ENCODE data around the gene PRICKLE1.

The PRICKLE1 gene

GRCh38 chr12:42631513-42631912 lies 42.0 kb upstream of the PRICKLE1 start:
- TF ChIP-seq REST (IDR thresholded peaks at IDR 0.05; ENCODE audit: insufficient read depth in 1 of 2, low read depth in 2 of 2, low read length in 2 of 2), result no peak
- TF ChIP-seq SIN3A (IDR thresholded peaks at IDR 0.05; ENCODE audit: borderline replicate concordance, insufficient read depth, low read length), result no peak
- TF ChIP-seq TAF1 (IDR thresholded peaks at IDR 0.05; ENCODE audit: borderline replicate concordance, insufficient read depth, low read length), result no peak
- TF ChIP-seq FOXP2 (optimal IDR thresholded peaks at IDR 0.05; ENCODE audit: borderline replicate concordance, extremely low read depth, extremely low read length, insufficient read depth), result no peak
- TF ChIP-seq POLR2AphosphoS5 (IDR thresholded peaks at IDR 0.05; ENCODE audit: low read depth, low read length), result no peak

DNA sequence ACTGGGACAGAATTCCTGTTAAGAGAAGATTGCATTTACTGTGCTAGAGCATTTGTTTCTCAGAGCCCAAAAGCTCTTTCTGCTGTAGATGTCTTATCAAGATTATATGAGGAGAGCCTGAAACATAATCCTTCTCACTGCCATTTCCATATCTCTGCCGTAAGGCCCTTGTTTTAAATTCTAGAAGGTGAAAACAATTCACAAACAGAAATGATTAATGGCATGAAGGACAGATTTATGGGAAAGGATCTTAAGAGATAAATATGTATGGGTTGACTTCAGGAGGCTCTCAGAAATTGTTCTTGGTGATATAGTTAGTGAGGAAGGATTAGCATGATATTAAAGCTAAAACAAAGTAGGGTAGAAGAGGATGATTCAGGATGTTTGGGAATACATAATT lies 40.8 kb upstream of the PRICKLE1 start:
- TF ChIP-seq TAF1 (IDR thresholded peaks at IDR 0.05; ENCODE audit: borderline replicate concordance, insufficient read depth, low read length) (no peak), FOXP2 (optimal IDR thresholded peaks at IDR 0.05; ENCODE audit: borderline replicate concordance, extremely low read depth, extremely low read length, insufficient read depth) (no peak), REST (IDR thresholded peaks at IDR 0.05; ENCODE audit: insufficient read depth in 1 of 2, low read depth in 2 of 2, low read length in 2 of 2) (no peak)

GRCh38 chr12:42627151-42627550 lies 37.6 kb upstream of the PRICKLE1 start:
- no peak for TF ChIP-seq SIN3A (IDR thresholded peaks at IDR 0.05; ENCODE audit: borderline replicate concordance, insufficient read depth, low read length)
- no peak for TF ChIP-seq TAF1 (IDR thresholded peaks at IDR 0.05; ENCODE audit: borderline replicate concordance, insufficient read depth, low read length)
- TF ChIP-seq FOXP2 (optimal IDR thresholded peaks at IDR 0.05; ENCODE audit: borderline replicate concordance, extremely low read depth, extremely low read length, insufficient read depth), result no peak
- no peak for TF ChIP-seq REST (IDR thresholded peaks at IDR 0.05; ENCODE audit: insufficient read depth in 1 of 2, low read depth in 2 of 2, low read length in 2 of 2)
- no peak for TF ChIP-seq POLR2AphosphoS5 (IDR thresholded peaks at IDR 0.05; ENCODE audit: low read depth, low read length)

GRCh38 chr12:42625611-42626010 lies 36.1 kb upstream of the PRICKLE1 start:
- TF ChIP-seq TAF1 (IDR thresholded peaks at IDR 0.05; ENCODE audit: borderline replicate concordance, insufficient read depth, low read length) (no peak), REST (IDR thresholded peaks at IDR 0.05; ENCODE audit: insufficient read depth in 1 of 2, low read depth in 2 of 2, low read length in 2 of 2) (no peak), FOXP2 (optimal IDR thresholded peaks at IDR 0.05; ENCODE audit: borderline replicate concordance, extremely low read depth, extremely low read length, insufficient read depth) (no peak), SIN3A (IDR thresholded peaks at IDR 0.05; ENCODE audit: borderline replicate concordance, insufficient read depth, low read length) (no peak), POLR2AphosphoS5 (IDR thresholded peaks at IDR 0.05; ENCODE audit: low read depth, low read length) (no peak)

- TF ChIP-seq REST (IDR thresholded peaks at IDR 0.05; ENCODE audit: insufficient read depth in 1 of 2, low read depth in 2 of 2, low read length in 2 of 2) (no peak), SIN3A (IDR thresholded peaks at IDR 0.05; ENCODE audit: borderline replicate concordance, insufficient read depth, low read length) (no peak), FOXP2 (optimal IDR thresholded peaks at IDR 0.05; ENCODE audit: borderline replicate concordance, extremely low read depth, extremely low read length, insufficient read depth) (no peak), TAF1 (IDR thresholded peaks at IDR 0.05; ENCODE audit: borderline replicate concordance, insufficient read depth, low read length) (no peak), POLR2AphosphoS5 (IDR thresholded peaks at IDR 0.05; ENCODE audit: low read depth, low read length) (no peak)
These were observed 28.1 kb upstream of the PRICKLE1 start for GRCh38 chr12:42617622-42618021.
